SK-N-DZ (cell line): ENCODE data around the gene ZBTB32.
"Not testable (repeated sequence)": the region's sequence is repeated elsewhere in the genome, so short reads cannot be mapped to it uniquely, and the experiment has no call there.

Experiments used
- DNase-seq: peaks from one replicate; pipeline ENCODE4 v3.0.0-alpha.2; 2015; ENCODE audit warnings: low spot score

ZBTB32 gene

GRCh38 chr19:35719402-35720162, 15.2 kb downstream of the ZBTB32 start:
- DNase-seq = no peak

- no peak for DNase-seq
These were observed 15.8 kb downstream of the ZBTB32 start for GRCh38 chr19:35720163-35720524.

GRCh38 chr19:35720648-35721047, 16.3 kb downstream of the ZBTB32 start:
- no peak for DNase-seq

GRCh38 chr19:35721374-35721773, 17.0 kb downstream of the ZBTB32 start:
- DNase-seq = no peak

GRCh38 chr19:35722461-35722860, 18.1 kb downstream of the ZBTB32 start:
- no peak for DNase-seq

- DNase-seq = no peak
These were observed 18.5 kb downstream of the ZBTB32 start for GRCh38 chr19:35722897-35723296.

- DNase-seq = no peak
These were observed 19.3 kb downstream of the ZBTB32 start for GRCh38 chr19:35723671-35724070.

- DNase-seq = not testable (repeated sequence)
These were observed 19.8 kb downstream of the ZBTB32 start for GRCh38 chr19:35724132-35724531.

GRCh38 chr19:35724560-35724959, 20.2 kb downstream of the ZBTB32 start:
- DNase-seq = no peak

GRCh38 chr19:35725216-35725861, 21.0 kb downstream of the ZBTB32 start:
- DNase-seq = no peak

GRCh38 chr19:35727053-35727955, 22.9 kb downstream of the ZBTB32 start:
- DNase-seq = no peak

GRCh38 chr19:35727956-35728706, 23.8 kb downstream of the ZBTB32 start:
- no peak for DNase-seq

- no peak for DNase-seq
These were observed 24.7 kb downstream of the ZBTB32 start for GRCh38 chr19:35729021-35729420.

- no peak for DNase-seq
These were observed 25.4 kb downstream of the ZBTB32 start for GRCh38 chr19:35729763-35730162.

- DNase-seq = no peak
These were observed 26.0 kb downstream of the ZBTB32 start for GRCh38 chr19:35730326-35730725.

GRCh38 chr19:35731353-35731752, 27.0 kb downstream of the ZBTB32 start:
- DNase-seq = no peak

GRCh38 chr19:35731779-35732405, 27.5 kb downstream of the ZBTB32 start:
- DNase-seq = no peak

- no peak for DNase-seq
These were observed 28.3 kb downstream of the ZBTB32 start for GRCh38 chr19:35732540-35733179.

GRCh38 chr19:35733180-35734125, 29.1 kb downstream of the ZBTB32 start:
- DNase-seq = no peak
